Lower lobe of right lung (tissue), 2 donors: ENCODE data around the gene OR2B6. TPM values are rescaled to one million over a fixed set of nuclear protein-coding genes. Genes with fewer than 3 reads are reported as not detected.

Experiments used
- ATAC-seq, 2 donors: fragments of 200-7000 bp; cut with Tn5 transposase; one replicate each; pipeline ENCODE4 v1.9.1; 2020 to 2022; ENCODE audit warnings: mild to moderate bottlenecking in 2 of 2, moderate library complexity in 2 of 2
- DNase-seq: peaks from one replicate; pipeline ENCODE4 v3.0.0-alpha.2; 2020
- H3K27ac ChIP-seq: fragments of 200-600 bp; one replicate; pipeline ENCODE4 v1.8.0; 2022
- H3K27me3 ChIP-seq: fragments of 200-600 bp; one replicate; pipeline ENCODE4 v1.8.0; 2022; ENCODE audit warnings: low read depth
- H3K36me3 ChIP-seq: fragments of 200-600 bp; one replicate; pipeline ENCODE4 v1.8.0; 2022; ENCODE audit warnings: mild to moderate bottlenecking
- H3K4me1 ChIP-seq: fragments of 200-600 bp; one replicate; pipeline ENCODE4 v1.8.0; 2022
- H3K4me3 ChIP-seq: fragments of 200-600 bp; one replicate; pipeline ENCODE4 v1.8.0; 2022; ENCODE audit warnings: mild to moderate bottlenecking
- H3K9me3 ChIP-seq: fragments of 200-600 bp; one replicate; pipeline ENCODE4 v1.8.0; 2022
- CTCF ChIP-seq: fragments of 200-600 bp; IDR thresholded peaks from one replicate; pipeline ENCODE4 v1.8.0; 2022; ENCODE audit warnings: antibody characterized with exemption, mild to moderate bottlenecking
- intact Hi-C: fragments of 100-400 bp; cut with DNase I; formaldehyde crosslinking; loops from one replicate; pipeline ENCODE4 v1.11.0; 2022
- total RNA-seq: library from RNA; stranded (reverse); fragmentation: NEBNext Ultra II Directional; extraction: Animal tissue kit (Norgen Biotek cat#: 25700); gene quantifications from one replicate; pipeline ENCODE4 v1.2.1, GENCODE V29; 2021
- donor health status: DM: no; HTN: yes; CAD: no; lungs with severe emphysema.

Gene OR2B6
- total RNA-seq, 1 donor from 2014 or later: not detected

GRCh38 chr6:27977387-27977786 lies 20.3 kb downstream of the OR2B6 start:
- Histone ChIP-seq H3K36me3 (no peaks in the 10 kb centered on the region), H3K27me3 (no peaks in the 10 kb centered on the region), H3K27ac (no peak overlapping the region), H3K4me3 (no peak overlapping the region), H3K9me3 (no peaks in the 10 kb centered on the region), H3K4me1 (no peaks in the 10 kb centered on the region)
- DNase-seq (no peak), ATAC-seq (no peak)
- no peak for TF ChIP-seq CTCF
- intact Hi-C loops: no loop called here

DNA sequence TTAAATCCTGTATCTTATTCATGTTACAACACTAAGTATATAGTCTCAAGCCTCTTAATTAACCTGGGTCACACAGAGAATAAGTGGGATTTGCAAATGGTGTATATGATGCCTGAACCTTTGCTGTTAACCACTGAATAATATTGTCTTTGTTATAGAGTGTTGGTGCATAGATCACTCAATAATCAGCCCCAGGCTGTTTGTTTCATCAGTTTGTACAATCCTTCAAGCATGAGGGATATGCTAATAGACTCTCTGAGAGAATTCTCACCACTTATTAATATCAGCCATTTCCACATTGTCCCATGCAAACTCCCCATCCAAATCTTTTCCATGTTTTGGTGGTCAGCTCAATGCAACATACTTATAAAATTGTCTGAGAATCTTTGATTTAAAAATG lies 21.7 kb downstream of the OR2B6 start:
- peaks cover 4% of the 10 kb centered on the region for H3K27me3 ChIP-seq
- no peaks in the 10 kb centered on the region for H3K9me3 ChIP-seq
- H3K4me3 ChIP-seq: no peak overlapping the region
- intact Hi-C loops: no loop called here
- ATAC-seq (no peak), DNase-seq (no peak)
- no peak for TF ChIP-seq CTCF
- H3K36me3 ChIP-seq: no peaks in the 10 kb centered on the region
- H3K27ac ChIP-seq: no peak overlapping the region
- no peaks in the 10 kb centered on the region for H3K4me1 ChIP-seq

DNA sequence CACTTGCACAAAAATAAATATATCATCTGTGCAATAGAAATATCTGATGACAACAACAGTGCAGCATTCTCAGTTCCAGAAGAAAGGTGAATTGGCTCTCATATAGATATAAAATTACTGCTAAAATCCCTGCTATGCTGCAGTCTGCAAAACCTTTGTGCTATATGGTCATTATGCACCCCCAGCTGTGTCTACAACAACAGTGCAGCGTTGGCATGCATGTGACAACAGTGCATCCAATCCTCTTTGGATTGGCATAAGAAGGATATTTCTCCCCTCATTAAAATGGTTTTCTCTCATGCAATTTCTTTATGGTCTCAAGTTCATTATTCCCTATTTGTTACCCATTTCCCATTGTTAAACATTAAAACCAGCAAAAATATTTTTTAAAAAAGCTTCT lies 23.1 kb downstream of the OR2B6 start:
- TF ChIP-seq CTCF: no peak
- H3K27me3 ChIP-seq: peaks cover 4% of the 10 kb centered on the region

DNA sequence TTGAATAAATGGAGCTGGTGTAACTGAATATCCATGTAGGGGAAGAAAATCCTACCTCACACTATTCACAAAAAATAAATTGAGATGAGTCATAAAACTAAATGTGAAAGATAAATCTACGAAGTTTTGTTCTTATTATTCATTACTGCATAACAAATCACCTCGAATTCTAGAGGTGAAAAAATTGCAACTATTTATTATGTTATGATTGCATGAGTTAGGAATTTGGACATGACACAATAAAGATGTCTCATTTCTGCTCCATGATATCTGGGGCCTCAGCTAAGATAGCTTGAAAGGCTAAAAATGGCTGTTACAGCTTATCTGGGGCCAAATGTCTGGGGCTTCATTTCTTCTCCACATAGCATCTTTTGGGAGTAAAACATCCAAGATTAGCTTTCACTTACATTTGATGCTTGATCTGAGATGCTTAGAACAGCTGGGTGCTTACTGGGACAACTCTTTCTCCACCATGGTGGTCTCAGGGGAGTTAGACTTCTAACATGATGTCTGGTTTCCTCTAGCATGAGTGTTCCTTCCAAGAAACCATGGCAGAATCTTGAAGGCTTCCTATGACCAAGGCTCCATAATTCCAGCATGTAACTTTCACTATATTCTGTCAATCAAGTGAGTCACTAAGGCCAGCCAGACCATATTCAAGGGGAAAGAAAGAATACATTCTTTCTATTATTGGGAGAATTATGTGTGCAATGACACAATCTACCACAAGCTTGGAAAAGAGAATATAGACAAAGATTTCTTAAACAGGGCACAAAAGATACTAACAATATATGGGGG lies 30.1 kb downstream of the OR2B6 start:
- H3K27me3 ChIP-seq: peaks cover 4% of the 10 kb centered on the region
- H3K4me1 ChIP-seq: no peaks in the 10 kb centered on the region
- ATAC-seq: no peak
- H3K4me3 ChIP-seq: no peak overlapping the region
- H3K9me3 ChIP-seq: no peaks in the 10 kb centered on the region
- no peak overlapping the region for H3K27ac ChIP-seq
- intact Hi-C loops: no loop called here
- DNase-seq: no peak
- no peaks in the 10 kb centered on the region for H3K36me3 ChIP-seq
- TF ChIP-seq CTCF: no peak

More for the DNA sequence above, 23.1 kb downstream of the OR2B6 start:
- no peak for ATAC-seq
- no peak overlapping the region for H3K4me3 ChIP-seq
- no peaks in the 10 kb centered on the region for H3K36me3 ChIP-seq
- H3K9me3 ChIP-seq: no peaks in the 10 kb centered on the region
- intact Hi-C loops: no loop called here
- no peaks in the 10 kb centered on the region for H3K4me1 ChIP-seq
- H3K27ac ChIP-seq: no peak overlapping the region
- DNase-seq: no peak

DNA sequence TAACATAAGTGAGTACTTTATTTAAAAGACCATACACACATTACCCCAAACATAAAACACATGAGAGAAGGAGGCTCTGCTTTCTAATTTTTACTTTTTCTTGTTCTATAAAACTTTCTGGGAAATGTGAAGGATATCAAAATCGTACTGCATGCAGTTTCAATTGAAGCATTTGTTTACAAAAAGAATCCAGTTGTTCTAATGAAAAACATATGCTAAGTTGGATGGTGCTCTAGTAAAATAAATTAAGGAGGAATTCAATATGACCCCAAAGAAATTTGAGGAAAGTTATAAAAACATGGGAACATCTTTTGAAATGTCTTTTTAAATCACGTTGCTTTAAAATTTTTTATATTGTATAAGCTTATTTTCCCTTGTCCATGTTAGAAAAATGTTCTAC lies 37.6 kb downstream of the OR2B6 start:
- Histone ChIP-seq H3K27me3 (peaks cover 6% of the 10 kb centered on the region), H3K4me1 (no peaks in the 10 kb centered on the region), H3K4me3 (no peak overlapping the region), H3K27ac (no peak overlapping the region), H3K36me3 (no peaks in the 10 kb centered on the region), H3K9me3 (no peaks in the 10 kb centered on the region)
- intact Hi-C loops: no loop called here
- ATAC-seq (no peak), DNase-seq (no peak)
- no peak for TF ChIP-seq CTCF
